ENCODE data around the gene CHST15. TPM values are rescaled to one million over a fixed set of nuclear protein-coding genes. Genes with fewer than 3 reads are reported as not detected.

CHST15 gene
- total and polyA plus RNA-seq, 7 donors = 2.4 to 57.9 (median 29.9) TPM

DNA sequence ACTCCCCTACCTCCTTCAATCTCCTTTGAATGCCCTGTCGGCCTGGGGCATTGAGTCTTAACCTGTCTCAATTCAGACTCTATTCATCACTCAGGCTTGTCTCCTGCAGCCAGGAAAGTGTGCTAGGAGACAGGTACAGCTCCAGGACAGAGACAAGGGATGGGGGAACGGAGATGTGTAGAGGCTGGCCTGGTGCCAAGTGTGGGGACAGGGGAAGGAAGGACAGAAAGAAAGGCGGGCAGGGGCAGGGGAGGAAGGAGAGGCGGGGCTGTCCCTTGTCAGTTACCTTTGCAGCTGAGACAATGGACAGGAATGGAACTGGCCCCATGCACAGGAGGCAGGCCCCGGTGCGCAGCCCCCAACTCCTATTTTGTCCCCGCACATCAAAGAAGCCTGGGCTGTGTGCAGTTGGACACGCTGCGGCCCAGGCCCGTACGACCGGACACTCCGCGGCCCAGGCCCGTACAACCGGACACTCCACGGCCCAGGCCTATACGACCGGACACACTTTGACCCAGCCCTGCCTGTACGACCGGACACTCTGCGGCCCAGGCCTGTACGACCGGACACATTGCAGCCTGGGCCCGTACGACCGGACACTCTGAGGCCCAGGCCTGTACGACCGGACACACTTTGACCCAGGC lies 36.9 kb downstream of the CHST15 start:
- WGBS, 2 donors = 94 to 95% methylated on average over 29 of the region's 29 CpGs
- TF ChIP-seq POLR2A (IDR thresholded peaks at IDR 0.05) (no peak), POLR2AphosphoS5 (IDR thresholded peaks at IDR 0.05) (no peak), EP300 (IDR thresholded peaks at IDR 0.05) (no peak)
- TF ChIP-seq, protein P1, sequence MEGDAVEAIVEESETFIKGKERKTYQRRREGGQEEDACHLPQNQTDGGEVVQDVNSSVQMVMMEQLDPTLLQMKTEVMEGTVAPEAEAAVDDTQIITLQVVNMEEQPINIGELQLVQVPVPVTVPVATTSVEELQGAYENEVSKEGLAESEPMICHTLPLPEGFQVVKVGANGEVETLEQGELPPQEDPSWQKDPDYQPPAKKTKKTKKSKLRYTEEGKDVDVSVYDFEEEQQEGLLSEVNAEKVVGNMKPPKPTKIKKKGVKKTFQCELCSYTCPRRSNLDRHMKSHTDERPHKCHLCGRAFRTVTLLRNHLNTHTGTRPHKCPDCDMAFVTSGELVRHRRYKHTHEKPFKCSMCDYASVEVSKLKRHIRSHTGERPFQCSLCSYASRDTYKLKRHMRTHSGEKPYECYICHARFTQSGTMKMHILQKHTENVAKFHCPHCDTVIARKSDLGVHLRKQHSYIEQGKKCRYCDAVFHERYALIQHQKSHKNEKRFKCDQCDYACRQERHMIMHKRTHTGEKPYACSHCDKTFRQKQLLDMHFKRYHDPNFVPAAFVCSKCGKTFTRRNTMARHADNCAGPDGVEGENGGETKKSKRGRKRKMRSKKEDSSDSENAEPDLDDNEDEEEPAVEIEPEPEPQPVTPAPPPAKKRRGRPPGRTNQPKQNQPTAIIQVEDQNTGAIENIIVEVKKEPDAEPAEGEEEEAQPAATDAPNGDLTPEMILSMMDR (IDR thresholded peaks at IDR 0.05) = no peak
- no peak overlapping the region for H3K27ac ChIP-seq
- no peaks in the 10 kb centered on the region for H3K9me3 ChIP-seq
- DNase-seq = no peak
- no peaks in the 10 kb centered on the region for H3K36me3 ChIP-seq
- no peak overlapping the region for H3K4me3 ChIP-seq
- H3K27me3 ChIP-seq = no peaks in the 10 kb centered on the region
- H3K4me1 ChIP-seq = peaks cover 0 to 31% (median 4%) of the 10 kb centered on the region in 4 donors
- intact Hi-C loops (cut with DNase I) = no loop called here

DNA sequence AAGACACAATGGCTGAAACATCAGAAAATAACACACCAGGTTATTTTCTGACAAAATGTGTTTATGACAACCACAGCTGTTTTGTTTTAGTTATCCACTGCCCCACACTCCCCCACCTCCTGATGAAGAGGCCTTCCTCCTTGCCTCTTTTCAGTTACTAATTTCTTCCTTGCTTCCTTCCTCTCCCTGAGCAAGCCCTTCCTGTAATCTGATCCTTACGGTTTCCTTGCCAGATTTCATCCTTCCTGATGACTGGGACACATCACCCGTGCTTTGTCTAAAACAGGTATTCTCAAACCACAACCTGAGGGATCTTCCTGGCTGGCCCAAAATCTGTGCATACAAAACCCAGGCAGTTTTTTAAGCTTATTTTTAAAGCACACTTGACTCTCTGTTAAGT lies 39.4 kb downstream of the CHST15 start:
- no peak for DNase-seq
- H3K9me3 ChIP-seq = no peaks in the 10 kb centered on the region
- TF ChIP-seq EP300 (IDR thresholded peaks at IDR 0.05) (no peak), POLR2A (IDR thresholded peaks at IDR 0.05) (no peak), POLR2AphosphoS5 (IDR thresholded peaks at IDR 0.05) (no peak)
- TF ChIP-seq, protein P1 (IDR thresholded peaks at IDR 0.05) = no peak
- no peaks in the 10 kb centered on the region for H3K36me3 ChIP-seq
- intact Hi-C loops (cut with DNase I) = no loop called here
- H3K4me1 ChIP-seq = peaks cover 0 to 21% (median 0%) of the 10 kb centered on the region in 4 donors
- no peak overlapping the region for H3K4me3 ChIP-seq
- no peaks in the 10 kb centered on the region for H3K27me3 ChIP-seq
- WGBS, 2 donors = 33 to 40% methylated on average over 2 of the region's 2 CpGs
- no peak overlapping the region for H3K27ac ChIP-seq

DNA sequence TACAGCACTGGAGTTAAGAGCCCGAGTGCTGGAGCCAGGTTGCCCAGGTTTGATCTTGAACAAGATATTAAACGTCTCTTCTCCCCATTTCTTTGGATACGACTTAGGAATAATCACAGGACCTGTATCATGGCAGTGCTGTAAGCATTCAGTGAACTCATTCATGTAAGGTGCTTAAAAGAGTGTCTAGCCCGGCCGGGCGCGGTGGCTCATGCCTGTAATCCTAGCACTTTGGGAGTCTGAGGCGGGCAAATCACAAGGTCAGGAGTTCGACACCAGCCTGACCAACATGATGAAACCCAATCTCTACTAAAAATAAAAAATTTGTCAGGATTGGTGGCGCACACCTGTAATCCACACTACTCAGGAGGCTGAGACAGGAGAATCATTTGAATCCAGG lies 40.8 kb downstream of the CHST15 start:
- Histone ChIP-seq H3K9me3 (no peaks in the 10 kb centered on the region), H3K27me3 (no peaks in the 10 kb centered on the region), H3K4me3 (no peak overlapping the region), H3K4me1 (peaks cover 0 to 7% (median 0%) of the 10 kb centered on the region in 4 donors), H3K36me3 (no peaks in the 10 kb centered on the region), H3K27ac (no peak overlapping the region)
- DNase-seq = no peak
- intact Hi-C loops (cut with DNase I) = no loop called here
- TF ChIP-seq, protein P1 (IDR thresholded peaks at IDR 0.05) = no peak
- TF ChIP-seq POLR2AphosphoS5 (IDR thresholded peaks at IDR 0.05) = no peak
- WGBS, 2 donors = 95 to 97% methylated on average over 10 of the region's 10 CpGs

DNA sequence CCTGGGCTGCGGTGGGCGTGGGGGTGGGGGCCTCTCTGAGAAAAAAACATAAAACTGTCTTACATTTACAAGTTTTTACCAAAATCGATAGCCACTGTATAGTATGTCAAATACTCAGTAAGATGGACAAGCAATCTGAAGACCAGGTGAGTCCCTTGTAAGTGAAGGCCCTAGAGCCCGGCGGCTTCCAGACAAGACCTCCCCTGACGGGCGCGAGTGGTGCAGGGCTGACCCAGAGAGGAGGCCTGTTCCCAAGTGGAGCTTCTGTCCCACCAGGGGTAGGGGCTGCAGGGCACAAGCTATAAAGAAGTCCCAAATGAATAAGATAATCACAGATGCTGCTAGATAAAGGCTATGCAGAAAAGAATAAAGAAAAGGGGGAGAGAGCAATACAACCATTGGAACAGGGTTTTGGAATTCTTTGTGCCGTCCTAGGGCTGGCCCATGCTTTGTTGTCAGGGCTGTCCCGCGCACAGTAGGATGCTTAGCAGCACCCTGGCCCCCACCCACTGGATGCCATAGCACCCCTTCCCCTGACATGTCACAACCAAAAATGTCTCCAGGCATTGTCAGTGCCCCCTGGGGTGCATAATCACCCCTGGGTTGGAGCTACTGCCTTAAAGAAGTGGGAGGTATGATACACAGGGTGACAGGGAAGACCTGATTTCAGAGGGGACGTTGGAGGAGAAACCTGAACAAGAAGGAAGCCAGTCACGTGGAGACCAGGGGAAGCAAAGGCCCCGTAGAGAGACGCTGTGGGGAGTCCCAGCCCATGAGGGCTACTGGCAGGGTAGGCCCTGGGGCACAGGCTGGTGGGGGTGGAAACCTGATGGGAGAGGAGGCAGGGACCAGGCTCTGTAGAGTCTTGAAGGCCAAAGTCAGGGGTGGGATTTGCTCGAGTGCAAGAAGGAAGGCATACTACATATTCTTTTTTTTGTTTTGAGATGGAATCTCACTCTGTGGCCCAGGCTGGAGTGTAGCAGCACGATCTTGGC lies 43.1 kb downstream of the CHST15 start:
- Histone ChIP-seq H3K4me3 (no peak overlapping the region), H3K36me3 (no peaks in the 10 kb centered on the region), H3K27me3 (no peaks in the 10 kb centered on the region), H3K27ac (peak overlapping the region in 1 of 4 donors; percentile 48), H3K9me3 (no peaks in the 10 kb centered on the region), H3K4me1 (peaks cover 0 to 8% (median under 1%) of the 10 kb centered on the region in 4 donors)
- TF ChIP-seq, protein P1 (IDR thresholded peaks at IDR 0.05) = no peak
- TF ChIP-seq EP300 (IDR thresholded peaks at IDR 0.05) (no peak), POLR2AphosphoS5 (IDR thresholded peaks at IDR 0.05) (no peak), POLR2A (IDR thresholded peaks at IDR 0.05) (no peak)
- WGBS, 2 donors = 91 to 93% methylated on average over 17 of the region's 17 CpGs
- no peak for DNase-seq
- intact Hi-C loops (cut with DNase I) = no loop called here

Data from sigmoid colon (tissue), 7 donors.